ENCODE measurements around the gene DNAJC6.

GRCh38 chr1:65399003-65399402 is 89.7 kb downstream of the DNAJC6 start:
- no peak for TF ChIP-seq POLR2AphosphoS5 (IDR thresholded peaks at IDR 0.05; ENCODE audit: low read depth, low read length)
- TF ChIP-seq POLR2A (IDR thresholded peaks at IDR 0.05; ENCODE audit: low read depth, low read length): no peak
- TF ChIP-seq TAF1 (IDR thresholded peaks at IDR 0.05; ENCODE audit: borderline replicate concordance, low read depth, low read length): no peak
